GM19240 (cell line): ENCODE results near the gene DDX54.
"Not testable (repeated sequence)": the region's sequence is repeated elsewhere in the genome, so short reads cannot be mapped to it uniquely, and the experiment has no call there.

ENCODE experiments used
- DNase-seq: peaks from one replicate; pipeline ENCODE4 v3.0.0; 2011; ENCODE audit warnings: low spot score; ENCODE audit not compliant: insufficient read length

Gene DDX54

DNA sequence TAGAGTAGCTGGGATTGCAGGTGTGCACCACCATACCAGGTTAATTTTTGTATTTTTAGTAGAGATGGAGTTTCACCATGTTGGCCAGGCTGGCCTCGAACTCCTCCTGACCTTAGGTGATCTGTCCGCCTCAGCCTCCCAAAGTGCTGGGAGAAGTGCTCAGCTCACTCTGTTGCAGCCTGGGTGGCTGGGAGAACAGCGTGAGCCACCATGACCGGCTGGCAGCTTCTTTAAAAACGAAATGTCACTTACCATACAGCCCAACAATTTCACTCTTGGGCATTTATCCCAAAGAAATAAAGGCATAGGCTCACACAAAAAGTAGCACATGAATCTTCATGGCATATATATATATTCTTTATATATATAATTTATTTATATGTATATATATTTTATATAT is 40.5 kb downstream of the DDX54 start:
- DNase-seq: no peak

DNA sequence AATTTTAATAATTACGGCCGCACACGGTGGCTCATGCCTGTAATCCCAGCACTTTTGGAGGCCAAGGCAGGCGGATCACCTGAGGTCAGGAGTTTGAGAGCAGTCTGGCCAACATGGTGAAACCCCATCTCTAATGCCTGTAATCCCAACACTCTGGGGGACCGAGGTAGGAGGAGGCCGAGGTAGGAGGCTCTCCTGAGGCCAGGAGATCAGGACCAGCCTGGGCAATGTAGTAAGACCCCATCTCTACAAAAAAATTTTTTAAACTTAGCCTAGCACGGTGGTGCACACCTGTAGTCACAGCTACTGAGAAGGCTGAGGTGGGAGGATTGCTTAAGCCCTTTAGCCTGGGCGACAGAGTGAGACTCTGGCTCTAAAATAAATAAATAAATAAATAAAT is 41.3 kb downstream of the DDX54 start:
- no peak for DNase-seq

DNA sequence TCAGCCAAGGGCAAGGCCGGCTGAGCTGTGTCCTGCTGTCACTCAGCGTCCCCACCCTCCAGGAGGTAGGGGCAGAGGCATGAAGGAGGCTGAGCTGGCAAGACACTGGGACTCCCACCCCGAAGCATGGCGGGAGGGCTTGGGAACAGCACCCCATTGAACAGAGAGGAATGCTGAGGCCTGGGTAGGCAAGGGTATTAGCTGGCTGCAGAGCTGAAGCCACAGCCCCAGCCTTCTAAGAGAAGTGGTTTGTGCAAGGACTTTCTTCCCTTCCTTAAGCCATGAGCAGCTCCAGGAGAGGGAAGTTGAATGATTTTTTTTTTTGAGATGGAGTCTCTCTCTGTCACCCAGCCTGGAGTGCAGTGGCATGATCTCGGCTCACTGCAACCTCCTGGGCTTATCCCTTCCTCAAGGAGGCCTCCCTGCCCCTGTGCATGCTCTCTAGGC is 42.4 kb downstream of the DDX54 start:
- DNase-seq: no peak

DNA sequence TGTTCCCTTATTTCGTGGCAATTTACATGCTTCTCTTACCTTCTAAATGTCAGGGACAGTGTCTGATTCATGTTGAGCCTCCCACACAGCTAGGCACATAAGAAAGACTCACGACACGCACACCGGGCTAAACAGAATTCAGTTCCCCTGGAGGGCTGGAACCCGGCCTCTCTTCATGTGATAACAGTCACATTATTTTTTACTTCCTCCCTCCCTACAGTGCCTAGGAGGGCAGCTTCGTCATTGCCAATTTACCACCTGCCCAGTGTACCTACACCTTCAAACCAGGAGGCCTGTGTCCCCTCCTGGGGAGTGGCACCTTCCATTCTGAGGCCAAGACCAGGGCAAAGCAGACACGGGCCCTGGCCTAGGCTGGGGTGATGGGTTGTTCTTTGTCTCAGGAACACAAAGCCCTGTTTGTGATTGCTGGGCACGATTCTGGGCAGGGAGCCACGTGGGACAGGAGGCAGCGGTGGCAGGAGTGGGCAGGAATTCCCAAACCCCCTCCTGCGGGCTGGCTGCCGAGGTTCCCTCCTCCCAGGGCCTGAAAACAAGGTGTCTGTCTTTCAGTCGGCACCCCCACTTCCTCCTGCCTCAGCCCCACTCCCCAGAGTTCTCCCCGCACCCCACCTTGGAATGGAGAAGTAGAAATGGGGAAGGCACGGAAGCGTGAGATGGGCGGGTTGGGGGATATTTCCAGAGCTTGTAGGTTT is 42.9 kb downstream of the DDX54 start:
- DNase-seq: no peak

DNA sequence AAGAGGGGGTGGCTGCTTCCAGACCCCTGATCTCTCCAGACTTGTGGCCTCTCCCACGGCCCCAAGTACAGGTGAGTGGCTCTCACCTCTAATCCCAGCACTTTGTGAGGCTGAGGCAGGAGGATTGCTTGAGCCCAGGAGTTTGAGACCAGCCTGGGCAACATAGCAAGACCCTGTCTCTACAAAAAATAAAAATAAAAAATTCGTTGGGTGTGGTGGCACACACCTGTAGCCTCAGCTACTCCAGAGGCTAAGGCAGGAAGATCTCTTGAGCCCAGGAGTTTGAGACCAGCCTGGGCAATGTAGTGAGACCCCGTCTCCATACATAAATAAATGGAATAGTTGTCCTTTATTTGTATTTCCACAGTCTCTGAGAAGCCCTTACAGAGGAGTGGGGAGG is 43.6 kb downstream of the DDX54 start:
- DNase-seq: not testable (repeated sequence)

DNA sequence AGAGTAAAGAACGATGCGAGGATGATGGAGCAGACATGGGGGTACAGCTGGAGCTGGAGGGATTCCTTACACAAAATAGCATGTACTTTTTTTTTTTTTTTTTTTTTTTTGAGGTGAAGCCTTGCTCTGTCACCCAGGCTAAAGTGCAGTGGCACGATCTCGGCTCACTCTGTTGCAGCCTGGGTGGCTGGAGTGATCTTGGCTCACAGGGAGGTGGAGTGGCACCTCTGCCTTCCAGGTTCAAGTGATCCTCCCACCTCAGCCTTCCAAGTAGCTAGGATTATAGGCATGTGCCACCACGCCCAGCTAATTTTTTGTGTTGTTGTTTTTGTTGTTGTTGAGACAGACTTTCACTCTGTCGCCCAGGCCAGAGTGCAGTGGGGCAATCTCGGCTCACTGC is 44.6 kb downstream of the DDX54 start:
- no peak for DNase-seq

DNA sequence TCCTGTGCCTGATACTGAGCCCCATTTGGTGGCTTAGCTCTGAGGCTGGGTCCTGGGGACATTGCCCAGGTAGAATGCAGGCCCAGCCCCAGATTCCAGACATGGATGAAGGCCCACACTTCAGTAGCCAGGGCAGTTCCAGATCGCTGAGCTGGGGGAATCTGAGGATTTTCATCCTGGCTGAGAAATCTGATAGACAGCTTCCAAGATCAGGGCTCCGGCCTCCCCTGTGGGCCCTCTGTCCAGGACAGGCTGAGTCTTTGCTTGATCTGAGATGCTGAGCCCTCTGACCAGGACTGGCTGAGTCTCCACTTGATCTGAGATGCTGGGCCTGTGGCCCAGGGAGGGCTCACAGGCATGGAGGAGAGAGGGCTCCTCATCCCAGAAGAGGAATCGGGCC is 46.5 kb downstream of the DDX54 start:
- no peak for DNase-seq

DNA sequence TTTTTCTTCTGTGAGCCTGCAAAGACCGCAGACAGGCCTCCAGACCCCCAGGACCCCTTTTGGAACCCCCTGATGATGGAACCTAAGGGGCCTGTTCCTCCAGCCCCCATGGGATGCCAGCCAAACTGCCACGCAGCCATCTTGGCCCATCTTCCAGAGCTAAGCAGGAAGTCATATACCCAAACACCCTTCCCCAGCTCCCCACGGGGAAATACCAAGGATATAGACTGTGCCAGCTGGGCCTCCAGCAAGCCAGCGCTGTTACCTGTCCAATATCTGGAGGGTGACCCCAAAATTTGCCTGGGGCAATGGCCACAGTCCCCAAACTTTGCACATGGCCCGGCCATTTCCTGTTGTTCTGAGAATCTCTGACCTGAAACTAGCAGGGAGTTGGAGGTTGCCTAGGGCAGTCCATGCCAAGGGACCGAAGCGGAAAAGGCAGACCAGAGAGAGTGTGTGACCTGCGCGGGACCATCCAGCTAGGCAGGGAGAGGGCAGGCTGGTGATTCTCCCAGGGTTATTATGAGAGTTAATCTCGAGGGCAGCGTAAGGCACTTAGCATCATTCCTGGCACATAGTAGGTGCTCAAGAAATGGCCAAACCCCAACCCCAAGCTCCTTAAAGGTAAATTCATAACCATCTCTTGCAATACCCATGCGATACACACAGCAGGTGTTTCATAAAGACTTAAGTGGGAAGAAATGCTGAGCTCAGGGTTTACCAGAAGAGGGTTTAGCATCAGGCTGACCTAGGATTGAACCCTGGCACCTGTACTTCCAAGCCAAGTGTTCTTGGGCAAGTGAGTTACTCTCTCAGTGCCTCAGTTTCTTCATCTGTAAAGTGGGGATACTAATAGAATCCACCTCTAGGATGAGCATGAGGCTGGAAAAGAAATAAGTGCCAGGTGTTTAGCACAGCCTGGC is 47.2 kb downstream of the DDX54 start:
- DNase-seq: no peak

DNA sequence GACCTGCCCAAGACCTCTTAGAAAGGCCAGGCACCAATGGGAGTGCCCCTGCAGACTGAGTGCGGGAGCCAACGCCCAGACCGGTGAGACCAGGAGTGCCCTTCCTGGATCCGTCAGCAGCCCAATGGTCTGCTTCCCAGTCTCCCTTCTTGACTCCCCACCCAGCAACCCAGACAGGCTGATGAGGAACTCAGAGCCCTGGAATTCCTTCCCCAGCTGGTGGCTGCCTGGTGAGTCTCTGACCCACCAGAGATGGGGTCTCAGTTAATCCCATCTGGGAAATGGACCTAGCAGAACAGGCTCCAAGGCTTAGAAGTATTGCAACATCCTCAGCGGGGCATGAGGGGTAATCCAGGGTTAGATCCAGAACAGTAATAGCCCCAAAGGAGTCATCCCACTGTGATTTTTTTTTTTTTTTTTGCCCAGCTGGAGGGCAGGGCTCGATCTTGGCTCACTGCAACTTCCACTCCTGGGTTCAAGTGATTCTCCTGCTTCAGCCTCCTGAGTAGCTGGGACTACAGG is 48.2 kb downstream of the DDX54 start:
- DNase-seq: no peak

DNA sequence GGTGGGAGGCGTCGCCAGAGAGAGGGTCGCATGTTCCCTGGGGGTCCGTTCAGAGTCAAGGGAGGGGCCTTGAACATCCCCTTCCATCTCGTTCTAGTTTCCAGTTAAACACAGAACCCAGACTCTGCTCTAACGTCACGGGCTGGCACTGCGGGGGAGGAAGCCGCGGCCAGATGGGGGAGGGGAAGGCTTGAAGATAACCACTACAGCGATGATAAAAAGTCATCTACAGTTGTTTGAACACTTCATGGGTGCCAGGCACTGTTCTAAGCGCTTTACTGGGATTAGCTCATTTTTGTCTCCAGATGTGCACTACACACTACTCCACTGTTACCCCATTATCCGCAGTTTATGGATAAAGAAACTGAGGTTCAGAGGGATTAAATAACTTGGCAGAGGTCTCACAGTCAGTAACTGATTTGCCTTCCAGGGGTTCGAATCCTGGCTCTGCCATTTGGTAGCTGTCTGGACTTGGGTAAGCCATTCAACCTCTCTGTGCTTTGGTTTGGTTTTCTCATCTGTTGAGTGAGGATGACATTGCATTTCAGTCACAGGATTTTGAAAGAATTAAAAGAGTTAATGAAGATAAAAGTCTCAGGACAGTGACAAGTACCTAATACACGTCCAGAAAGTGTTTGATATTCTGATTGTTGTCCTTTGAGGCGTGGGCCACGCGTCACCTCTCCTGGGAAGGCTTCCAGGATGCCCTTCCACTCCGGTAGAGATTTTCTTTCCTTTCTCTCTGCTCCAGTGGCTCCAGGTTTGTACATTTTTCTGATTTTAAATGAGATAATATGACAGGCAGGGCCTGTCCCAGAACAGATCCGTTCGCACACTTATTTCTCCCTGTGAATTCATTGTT is 48.9 kb downstream of the DDX54 start:
- DNase-seq: no peak

DNA sequence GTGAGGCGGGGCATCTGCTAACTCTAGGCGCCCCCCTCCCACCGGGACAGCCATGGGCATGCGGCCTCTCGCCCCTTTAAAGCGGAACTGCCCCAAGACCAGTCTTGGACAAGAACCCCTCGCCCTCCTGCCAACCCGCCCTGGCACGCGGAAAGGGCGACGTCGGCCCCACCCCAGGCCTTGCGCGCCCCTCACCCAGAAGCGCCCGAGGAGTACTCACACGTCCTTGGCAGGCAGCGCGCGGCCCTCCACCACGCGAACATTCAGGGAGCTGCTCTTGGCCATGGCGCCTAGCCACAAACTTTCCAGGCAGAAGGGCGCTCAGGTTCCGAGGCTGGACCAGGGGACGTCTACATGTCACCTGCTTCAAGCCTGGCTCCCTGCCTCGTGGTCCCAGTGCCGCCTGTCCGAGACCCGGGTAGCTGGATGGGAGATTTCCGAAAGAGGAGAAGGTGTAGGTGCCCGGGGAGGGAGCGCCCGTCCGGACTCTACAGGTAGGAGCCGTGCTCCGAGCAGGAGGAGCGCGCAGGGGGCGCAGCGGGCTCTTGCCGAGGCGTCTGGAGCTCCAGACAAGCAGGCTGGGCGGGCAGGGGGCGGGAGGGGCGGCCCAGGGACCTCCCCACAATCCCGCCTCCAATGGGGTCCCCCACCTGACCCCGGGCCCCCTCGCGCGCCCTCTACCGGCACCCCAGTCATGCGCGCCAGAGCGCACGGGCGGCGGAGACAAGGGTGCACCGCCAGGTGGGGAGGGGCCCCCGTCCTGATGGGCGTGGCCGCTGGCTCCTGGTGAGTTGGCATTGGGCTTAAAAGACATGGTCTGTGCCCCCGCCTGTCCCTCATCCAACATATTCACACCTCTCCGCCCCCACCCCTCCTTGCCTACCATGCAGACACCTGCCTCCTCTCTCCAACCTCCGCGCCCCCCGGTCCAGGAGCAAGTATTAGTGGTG is 49.8 kb downstream of the DDX54 start, which contains the start of gene RASAL1:
RASAL1 (minus strand) TSS at position 584 of the 950 bp plus-strand sequence; CDS start at position 285, 299 bp downstream.
- no peak for DNase-seq

DNA sequence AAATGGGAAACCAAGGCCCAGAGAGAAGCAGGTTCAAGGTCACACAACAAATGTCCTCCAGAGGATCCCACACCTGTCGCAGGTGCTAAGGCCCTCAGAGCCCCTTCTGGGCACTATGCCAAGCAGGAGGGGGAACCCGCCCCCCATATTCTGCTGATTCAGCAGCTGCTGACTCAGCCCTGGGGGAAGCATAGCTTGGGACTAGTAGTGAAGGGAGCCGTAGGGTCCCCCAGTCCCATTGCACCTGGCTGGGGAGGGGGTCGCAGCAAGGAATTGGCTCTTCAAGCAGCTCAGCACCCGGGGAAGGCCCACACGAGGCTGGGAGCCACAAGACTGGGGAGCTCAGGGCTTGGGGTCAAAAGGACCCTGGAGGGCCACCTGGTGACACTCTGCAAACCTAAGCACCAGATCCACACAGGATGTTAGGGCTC is 50.7 kb downstream of the DDX54 start:
- DNase-seq: no peak

DNA sequence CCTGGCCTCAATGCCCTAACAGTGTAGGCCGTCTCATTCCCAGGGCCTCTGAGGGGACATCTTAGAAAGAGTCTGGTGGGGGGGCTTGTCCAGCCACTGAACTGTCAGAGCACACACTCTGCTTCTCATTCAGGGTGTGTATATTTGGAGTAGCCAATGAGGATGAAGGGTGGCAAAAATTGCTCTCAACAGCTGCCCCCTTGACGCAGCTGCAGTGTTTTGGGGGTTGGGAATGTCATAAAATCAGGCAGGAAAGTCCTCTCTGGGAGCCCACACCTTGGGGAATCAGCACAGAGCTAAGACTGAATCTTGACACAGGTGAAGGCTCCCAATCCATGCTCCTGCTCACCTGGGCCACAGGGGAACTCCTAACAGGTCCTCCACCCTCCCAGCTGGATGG is 51.2 kb downstream of the DDX54 start:
- DNase-seq: no peak

DNA sequence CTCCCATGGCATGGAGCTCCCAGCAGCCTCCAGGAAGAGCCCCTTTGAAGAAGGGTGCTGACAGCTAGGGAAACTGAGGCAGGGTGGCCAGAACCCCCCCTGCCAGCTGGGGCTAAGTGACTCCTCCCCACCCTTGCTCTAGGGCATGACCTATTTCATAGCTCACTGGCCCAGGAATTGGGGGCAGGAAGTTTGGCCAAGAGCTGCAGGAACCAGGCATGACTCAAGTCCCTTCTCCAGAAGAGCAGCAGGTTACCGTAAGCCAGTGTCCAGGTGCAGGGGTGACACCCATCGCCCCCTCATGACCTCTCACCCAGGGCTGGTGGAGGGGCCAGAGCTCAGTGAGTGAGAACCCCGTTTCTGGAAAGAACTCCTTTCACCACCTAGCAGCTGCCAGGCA is 51.6 kb downstream of the DDX54 start:
- DNase-seq: no peak

DNA sequence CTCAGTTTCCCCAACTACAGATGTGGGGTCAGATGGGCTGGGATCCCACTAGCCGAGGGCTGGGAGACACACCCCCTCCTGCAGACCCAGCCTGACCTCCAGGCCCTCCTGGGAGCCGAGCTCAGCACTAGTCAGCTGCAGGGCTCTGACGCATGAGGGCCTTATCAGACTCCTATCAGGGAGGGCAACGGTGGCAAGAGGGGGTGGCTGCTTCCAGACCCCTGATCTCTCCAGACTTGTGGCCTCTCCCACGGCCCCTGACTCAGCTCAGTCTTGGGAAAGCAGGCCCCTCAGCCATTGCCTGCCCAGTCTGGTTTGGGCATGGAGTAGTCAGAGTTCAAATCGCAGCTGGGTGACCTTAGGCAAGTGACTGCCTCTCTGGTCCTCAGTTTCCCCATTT is 52.2 kb downstream of the DDX54 start:
- DNase-seq: no peak

DNA sequence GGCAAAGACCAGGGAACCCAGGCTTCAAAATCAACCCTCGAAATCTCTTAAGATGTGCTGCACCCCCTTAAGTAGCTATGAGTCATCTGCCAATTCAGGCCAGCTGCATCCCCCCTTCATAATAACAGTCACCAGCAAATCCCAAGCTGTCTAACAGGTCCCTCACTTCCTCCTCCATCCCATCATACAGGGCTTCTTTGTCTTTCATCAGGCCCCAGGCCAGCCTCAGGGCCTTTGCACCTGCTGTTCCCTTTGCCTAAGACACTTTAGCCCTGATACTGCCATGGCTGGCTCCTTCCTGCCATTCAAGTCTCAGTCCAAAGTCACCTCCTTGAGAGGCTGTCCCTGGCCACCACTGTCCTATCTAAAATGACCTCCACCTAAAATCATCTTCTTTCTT is 53.7 kb downstream of the DDX54 start:
- no peak for DNase-seq

DNA sequence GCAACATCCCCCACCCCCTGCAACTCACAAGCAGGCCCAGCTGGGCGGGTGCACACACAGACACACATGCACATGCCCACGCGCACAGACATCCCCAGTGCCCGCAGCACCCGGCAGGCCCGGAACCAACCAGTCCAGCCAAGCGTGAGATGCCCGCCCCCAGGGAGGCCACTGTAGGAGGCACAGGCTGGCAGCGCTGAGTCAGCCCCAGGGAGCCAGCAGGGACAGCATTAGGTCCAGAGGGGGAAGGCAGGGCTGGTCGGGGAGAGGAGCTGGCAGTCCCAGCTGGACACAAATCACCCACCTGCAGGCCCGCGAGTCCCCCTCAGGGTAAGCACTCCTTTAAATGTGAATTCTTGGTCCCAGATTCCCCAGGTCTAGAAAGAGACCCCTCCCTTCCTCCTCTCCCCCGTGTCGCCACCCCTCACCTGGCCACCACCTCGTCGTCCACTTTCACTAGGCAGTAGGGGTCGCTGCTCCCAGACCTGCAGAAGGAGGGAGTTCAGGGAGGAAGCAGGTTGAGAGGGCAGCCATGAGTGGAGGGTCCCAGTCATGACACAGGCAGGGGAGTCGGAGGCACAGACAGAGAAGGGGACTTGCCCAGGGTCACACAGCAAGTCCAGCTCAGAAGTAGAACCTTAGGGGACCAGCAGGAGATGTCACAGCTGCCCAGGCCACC is 54.7 kb downstream of the DDX54 start:
- no peak for DNase-seq

DNA sequence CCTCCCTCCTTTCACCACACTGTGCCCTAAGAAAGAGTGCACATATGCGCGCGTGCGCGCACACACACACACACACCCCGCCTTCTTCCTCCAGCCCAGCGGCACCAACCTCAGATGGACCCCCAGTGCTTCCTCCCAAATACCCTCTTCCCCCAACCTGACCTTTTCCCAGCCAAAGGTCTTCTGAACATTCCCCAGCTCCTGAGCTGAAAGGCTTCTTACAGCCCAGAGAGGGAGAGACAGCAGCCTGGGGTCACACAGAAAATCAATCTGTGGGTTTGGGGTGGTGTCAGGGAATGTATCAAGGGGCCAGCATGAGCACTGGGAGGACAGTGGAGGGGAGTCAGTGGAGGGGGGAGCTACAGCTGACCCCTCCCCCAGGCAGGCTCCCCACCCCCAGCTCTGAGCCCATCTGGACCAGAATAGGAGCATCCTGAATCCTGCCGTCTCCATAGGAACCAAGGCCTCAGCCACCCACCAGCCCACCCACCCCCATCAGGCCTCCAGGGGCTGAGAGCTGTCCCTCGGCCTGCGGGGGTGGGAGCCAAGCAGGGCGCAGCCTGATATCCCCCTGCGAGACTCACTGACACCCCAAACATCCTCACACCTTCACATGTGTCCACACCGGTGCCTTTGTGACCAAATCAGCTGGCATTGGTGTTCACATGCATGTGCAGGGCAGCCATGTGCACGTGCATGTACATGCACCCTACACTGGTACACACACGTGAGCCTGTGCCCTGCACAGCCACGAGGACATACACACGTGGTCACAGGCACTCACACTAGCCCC is 55.4 kb downstream of the DDX54 start:
- DNase-seq: no peak
